ENCODE results near the gene C5orf46.

- TF ChIP-seq, protein P1, sequence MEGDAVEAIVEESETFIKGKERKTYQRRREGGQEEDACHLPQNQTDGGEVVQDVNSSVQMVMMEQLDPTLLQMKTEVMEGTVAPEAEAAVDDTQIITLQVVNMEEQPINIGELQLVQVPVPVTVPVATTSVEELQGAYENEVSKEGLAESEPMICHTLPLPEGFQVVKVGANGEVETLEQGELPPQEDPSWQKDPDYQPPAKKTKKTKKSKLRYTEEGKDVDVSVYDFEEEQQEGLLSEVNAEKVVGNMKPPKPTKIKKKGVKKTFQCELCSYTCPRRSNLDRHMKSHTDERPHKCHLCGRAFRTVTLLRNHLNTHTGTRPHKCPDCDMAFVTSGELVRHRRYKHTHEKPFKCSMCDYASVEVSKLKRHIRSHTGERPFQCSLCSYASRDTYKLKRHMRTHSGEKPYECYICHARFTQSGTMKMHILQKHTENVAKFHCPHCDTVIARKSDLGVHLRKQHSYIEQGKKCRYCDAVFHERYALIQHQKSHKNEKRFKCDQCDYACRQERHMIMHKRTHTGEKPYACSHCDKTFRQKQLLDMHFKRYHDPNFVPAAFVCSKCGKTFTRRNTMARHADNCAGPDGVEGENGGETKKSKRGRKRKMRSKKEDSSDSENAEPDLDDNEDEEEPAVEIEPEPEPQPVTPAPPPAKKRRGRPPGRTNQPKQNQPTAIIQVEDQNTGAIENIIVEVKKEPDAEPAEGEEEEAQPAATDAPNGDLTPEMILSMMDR (IDR thresholded peaks at IDR 0.05), result no peak
- no peak for TF ChIP-seq POLR2A (IDR thresholded peaks at IDR 0.05)
Measured at GRCh38 chr5:147925020-147925419, 18.7 kb upstream of the C5orf46 start.

Measured in adrenal gland (tissue), 5 donors.